Measurements from ENCODE around the gene CHIC1.
"Not testable (repeated sequence)": the region's sequence is repeated elsewhere in the genome, so short reads cannot be mapped to it uniquely, and the experiment has no call there.

- TF ChIP-seq, protein P1, sequence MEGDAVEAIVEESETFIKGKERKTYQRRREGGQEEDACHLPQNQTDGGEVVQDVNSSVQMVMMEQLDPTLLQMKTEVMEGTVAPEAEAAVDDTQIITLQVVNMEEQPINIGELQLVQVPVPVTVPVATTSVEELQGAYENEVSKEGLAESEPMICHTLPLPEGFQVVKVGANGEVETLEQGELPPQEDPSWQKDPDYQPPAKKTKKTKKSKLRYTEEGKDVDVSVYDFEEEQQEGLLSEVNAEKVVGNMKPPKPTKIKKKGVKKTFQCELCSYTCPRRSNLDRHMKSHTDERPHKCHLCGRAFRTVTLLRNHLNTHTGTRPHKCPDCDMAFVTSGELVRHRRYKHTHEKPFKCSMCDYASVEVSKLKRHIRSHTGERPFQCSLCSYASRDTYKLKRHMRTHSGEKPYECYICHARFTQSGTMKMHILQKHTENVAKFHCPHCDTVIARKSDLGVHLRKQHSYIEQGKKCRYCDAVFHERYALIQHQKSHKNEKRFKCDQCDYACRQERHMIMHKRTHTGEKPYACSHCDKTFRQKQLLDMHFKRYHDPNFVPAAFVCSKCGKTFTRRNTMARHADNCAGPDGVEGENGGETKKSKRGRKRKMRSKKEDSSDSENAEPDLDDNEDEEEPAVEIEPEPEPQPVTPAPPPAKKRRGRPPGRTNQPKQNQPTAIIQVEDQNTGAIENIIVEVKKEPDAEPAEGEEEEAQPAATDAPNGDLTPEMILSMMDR (IDR thresholded peaks at IDR 0.05 in 2 of 3, conservative IDR thresholded peaks at IDR 0.05 in 1 of 3; ENCODE audit: control insufficient read depth in 2 of 3, extremely low read depth in 1 of 3, insufficient read depth in 1 of 3, low read depth in 3 of 3, low read length in 3 of 3) = not testable (repeated sequence)
- not testable (repeated sequence) for TF ChIP-seq PAX8 (IDR thresholded peaks at IDR 0.05); POLR2AphosphoS5 (IDR thresholded peaks at IDR 0.05; ENCODE audit: low read length); BMI1 (IDR thresholded peaks at IDR 0.05; ENCODE audit: borderline replicate concordance); RAD21 (IDR thresholded peaks at IDR 0.05; ENCODE audit: insufficient read depth, low read depth, low read length); RFX5 (IDR thresholded peaks at IDR 0.05; ENCODE audit: low read depth, low read length); BACH1 (IDR thresholded peaks at IDR 0.05; ENCODE audit: borderline replicate concordance); FOXM1 (IDR thresholded peaks at IDR 0.05; ENCODE audit: low read depth, low read length); BRCA1 (IDR thresholded peaks at IDR 0.05; ENCODE audit: low read depth, low read length); MXI1 (IDR thresholded peaks at IDR 0.05; ENCODE audit: low read depth, low read length); POLR2A (IDR thresholded peaks at IDR 0.05; ENCODE audit: low read depth, low read length); BCL11A (IDR thresholded peaks at IDR 0.05; ENCODE audit: low read depth, low read length)
- TF ChIP-seq, protein P2, sequence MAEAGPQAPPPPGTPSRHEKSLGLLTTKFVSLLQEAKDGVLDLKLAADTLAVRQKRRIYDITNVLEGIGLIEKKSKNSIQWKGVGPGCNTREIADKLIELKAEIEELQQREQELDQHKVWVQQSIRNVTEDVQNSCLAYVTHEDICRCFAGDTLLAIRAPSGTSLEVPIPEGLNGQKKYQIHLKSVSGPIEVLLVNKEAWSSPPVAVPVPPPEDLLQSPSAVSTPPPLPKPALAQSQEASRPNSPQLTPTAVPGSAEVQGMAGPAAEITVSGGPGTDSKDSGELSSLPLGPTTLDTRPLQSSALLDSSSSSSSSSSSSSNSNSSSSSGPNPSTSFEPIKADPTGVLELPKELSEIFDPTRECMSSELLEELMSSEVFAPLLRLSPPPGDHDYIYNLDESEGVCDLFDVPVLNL (IDR thresholded peaks at IDR 0.05; ENCODE audit: low read depth, low read length) = not testable (repeated sequence)
- TF ChIP-seq, protein P3, sequence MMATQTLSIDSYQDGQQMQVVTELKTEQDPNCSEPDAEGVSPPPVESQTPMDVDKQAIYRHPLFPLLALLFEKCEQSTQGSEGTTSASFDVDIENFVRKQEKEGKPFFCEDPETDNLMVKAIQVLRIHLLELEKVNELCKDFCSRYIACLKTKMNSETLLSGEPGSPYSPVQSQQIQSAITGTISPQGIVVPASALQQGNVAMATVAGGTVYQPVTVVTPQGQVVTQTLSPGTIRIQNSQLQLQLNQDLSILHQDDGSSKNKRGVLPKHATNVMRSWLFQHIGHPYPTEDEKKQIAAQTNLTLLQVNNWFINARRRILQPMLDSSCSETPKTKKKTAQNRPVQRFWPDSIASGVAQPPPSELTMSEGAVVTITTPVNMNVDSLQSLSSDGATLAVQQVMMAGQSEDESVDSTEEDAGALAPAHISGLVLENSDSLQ (IDR thresholded peaks at IDR 0.05) = not testable (repeated sequence)
These were observed 34.8 kb downstream of the CHIC1 start for GRCh38 chrX:73597758-73598157.

All from GM12878 (cell line).